ENCODE results near the gene VWA3A.
"Not testable (repeated sequence)": the region's sequence is repeated elsewhere in the genome, so short reads cannot be mapped to it uniquely, and the experiment has no call there.

The VWA3A gene

GRCh38 chr16:22139008-22139407 is 46.7 kb downstream of the VWA3A start:
- DNase-seq (ENCODE audit: low read depth, low spot score), result no peak

- no peak for DNase-seq (ENCODE audit: low read depth, low spot score)
Measured at GRCh38 chr16:22139732-22140131, 47.4 kb downstream of the VWA3A start.

- no peak for DNase-seq (ENCODE audit: low read depth, low spot score)
Measured at GRCh38 chr16:22141767-22142166, 49.4 kb downstream of the VWA3A start.

GRCh38 chr16:22144520-22144919 is 52.2 kb downstream of the VWA3A start:
- DNase-seq (ENCODE audit: low read depth, low spot score), result no peak

GRCh38 chr16:22147853-22148252 is 55.5 kb downstream of the VWA3A start:
- no peak for DNase-seq (ENCODE audit: low read depth, low spot score)

GRCh38 chr16:22151246-22151998 is 59.1 kb downstream of the VWA3A start:
- no peak for DNase-seq (ENCODE audit: low read depth, low spot score)

- no peak for DNase-seq (ENCODE audit: low read depth, low spot score)
Measured at GRCh38 chr16:22152316-22152715, 60.0 kb downstream of the VWA3A start.

GRCh38 chr16:22153078-22153477 is 60.7 kb downstream of the VWA3A start:
- not testable (repeated sequence) for DNase-seq (ENCODE audit: low read depth, low spot score)

- no peak for DNase-seq (ENCODE audit: low read depth, low spot score)
Measured at GRCh38 chr16:22161401-22161800, 69.1 kb downstream of the VWA3A start.

- DNase-seq (ENCODE audit: low read depth, low spot score), result no peak
Measured at GRCh38 chr16:22161999-22162655, 69.8 kb downstream of the VWA3A start, which contains the start of gene SDR42E2. Gene SDR42E2, plus strand, starts transcription at chr16:22162506. Its CDS starts 3,077 bp downstream, at chr16:22165583.

- DNase-seq (ENCODE audit: low read depth, low spot score), result no peak
Measured at GRCh38 chr16:22162656-22163009, 70.3 kb downstream of the VWA3A start.

GRCh38 chr16:22163806-22164205 is 71.5 kb downstream of the VWA3A start:
- DNase-seq (ENCODE audit: low read depth, low spot score), result no peak

GRCh38 chr16:22164482-22164881 is 72.1 kb downstream of the VWA3A start:
- DNase-seq (ENCODE audit: low read depth, low spot score), result no peak

GRCh38 chr16:22165508-22166285 is 73.4 kb downstream of the VWA3A start:
- DNase-seq (ENCODE audit: low read depth, low spot score), result no peak

GRCh38 chr16:22171953-22172352 is 79.6 kb downstream of the VWA3A start:
- DNase-seq (ENCODE audit: low read depth, low spot score), result no peak

GRCh38 chr16:22172642-22173041 is 80.3 kb downstream of the VWA3A start:
- not testable (repeated sequence) for DNase-seq (ENCODE audit: low read depth, low spot score)

GRCh38 chr16:22174642-22175041 is 82.3 kb downstream of the VWA3A start:
- no peak for DNase-seq (ENCODE audit: low read depth, low spot score)

- DNase-seq (ENCODE audit: low read depth, low spot score), result no peak
Measured at GRCh38 chr16:22177968-22178930, 85.9 kb downstream of the VWA3A start.

GRCh38 chr16:22181426-22181825 is 89.1 kb downstream of the VWA3A start:
- no peak for DNase-seq (ENCODE audit: low read depth, low spot score)

- DNase-seq (ENCODE audit: low read depth, low spot score), result no peak
Measured at GRCh38 chr16:22181843-22182242, 89.5 kb downstream of the VWA3A start.

GRCh38 chr16:22183335-22183734 is 91.0 kb downstream of the VWA3A start:
- no peak for DNase-seq (ENCODE audit: low read depth, low spot score)
